Parathyroid adenoma (tissue), 2 donors: ENCODE measurements around the gene MED13L.

Experiments
- H2AFZ ChIP-seq: fragments of 300-600 bp; sonication (generic); one replicate; pipeline ENCODE4 v1.7.0; 2017; ENCODE audit warnings: antibody characterized with exemption, mild to moderate bottlenecking
- H3K27ac ChIP-seq: fragments of 300-600 bp; sonication (generic); one replicate; pipeline ENCODE4 v1.7.0; 2017
- H3K27me3 ChIP-seq: fragments of 300-600 bp; sonication (generic); one replicate; pipeline ENCODE4 v1.7.0; 2017; ENCODE audit warnings: low read length; ENCODE audit not compliant: control insufficient read depth, insufficient read depth
- H3K36me3 ChIP-seq: fragments of 300-600 bp; sonication (generic); one replicate; pipeline ENCODE4 v1.7.0; 2017; ENCODE audit warnings: low read length; ENCODE audit not compliant: control insufficient read depth, insufficient read depth
- H3K4me1 ChIP-seq: fragments of 300-600 bp; sonication (generic); one replicate; pipeline ENCODE4 v1.7.0; 2017; ENCODE audit warnings: control low read depth
- H3K4me2 ChIP-seq: fragments of 300-600 bp; sonication (generic); one replicate; pipeline ENCODE4 v1.7.0; 2017; ENCODE audit warnings: low read length
- H3K4me3 ChIP-seq: fragments of 300-600 bp; sonication (generic); one replicate; pipeline ENCODE4 v1.7.0; 2017; ENCODE audit warnings: low read depth, low read length
- H3K79me2 ChIP-seq: fragments of 300-600 bp; sonication (generic); one replicate; pipeline ENCODE4 v1.7.0; 2017; ENCODE audit warnings: control low read depth
- H3K9ac ChIP-seq: fragments of 300-600 bp; sonication (generic); one replicate; pipeline ENCODE4 v1.7.0; 2017; ENCODE audit warnings: mild to moderate bottlenecking
- H3K9me3 ChIP-seq: fragments of 300-600 bp; sonication (generic); one replicate; pipeline ENCODE4 v1.7.0; 2017; ENCODE audit warnings: low read length; ENCODE audit not compliant: control insufficient read depth
- CTCF ChIP-seq: fragments of 300-600 bp; sonication (generic); IDR thresholded peaks from one replicate; pipeline ENCODE4 v1.7.0; 2017; ENCODE audit warnings: antibody characterized with exemption, mild to moderate bottlenecking
- donor health status: primary hyperparathyroidism.

MED13L gene

DNA sequence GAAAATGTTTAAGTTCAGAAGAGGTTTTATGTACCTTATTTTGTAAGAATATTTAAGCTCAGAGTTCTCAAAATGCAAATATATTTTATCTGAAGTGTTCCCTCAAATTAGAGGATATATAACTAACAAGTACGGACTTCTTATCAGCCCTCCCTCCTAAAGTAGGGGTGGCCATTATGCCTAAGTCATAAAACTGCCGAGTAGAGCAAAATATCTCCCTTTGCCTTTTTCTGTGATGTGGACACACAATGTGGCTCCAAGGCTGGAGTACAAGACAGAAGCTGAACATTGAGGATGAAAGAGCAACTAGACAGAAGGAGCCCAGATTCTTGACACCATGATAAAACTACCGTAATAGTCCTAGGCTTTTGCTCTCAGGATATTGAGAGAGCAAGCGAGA, 120.9 kb downstream of the MED13L start:
- Histone ChIP-seq H3K36me3 (no peaks in the 10 kb centered on the region), H3K27me3 (no peaks in the 10 kb centered on the region), H3K4me3 (no peak overlapping the region), H3K9me3 (no peaks in the 10 kb centered on the region), H3K4me2 (no peak overlapping the region), H3K4me1 (peaks cover 15% of the 10 kb centered on the region), H3K27ac (no peak overlapping the region), H3K9ac (no peak overlapping the region), H3K79me2 (peaks cover 20% of the 10 kb centered on the region), H2AFZ (no peak overlapping the region)
- TF ChIP-seq CTCF: no peak

DNA sequence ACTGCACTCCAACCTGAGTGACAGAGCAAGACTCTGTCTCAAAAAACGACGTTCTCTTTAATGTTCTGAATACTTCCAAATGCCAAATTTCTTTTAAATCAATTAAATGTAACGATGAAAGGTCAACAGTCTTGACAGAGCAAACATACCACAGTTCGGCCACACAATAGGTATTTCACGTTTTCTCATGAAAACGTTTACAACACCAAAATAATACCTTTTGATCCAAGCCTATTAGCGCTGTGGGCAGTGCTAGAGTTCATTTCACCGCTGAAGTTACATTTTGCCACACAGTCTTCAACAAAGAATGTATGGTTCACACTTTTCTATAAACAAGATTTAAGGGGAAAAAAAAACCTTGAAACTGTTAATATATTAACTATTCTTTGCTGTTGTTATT, 122.1 kb downstream of the MED13L start:
- Histone ChIP-seq H3K4me1 (peaks cover 15% of the 10 kb centered on the region), H3K27ac (no peak overlapping the region), H3K9ac (no peak overlapping the region), H3K9me3 (no peaks in the 10 kb centered on the region), H2AFZ (no peak overlapping the region), H3K4me3 (no peak overlapping the region), H3K36me3 (no peaks in the 10 kb centered on the region), H3K27me3 (no peaks in the 10 kb centered on the region), H3K79me2 (peaks cover 20% of the 10 kb centered on the region), H3K4me2 (no peak overlapping the region)
- TF ChIP-seq CTCF: no peak

DNA sequence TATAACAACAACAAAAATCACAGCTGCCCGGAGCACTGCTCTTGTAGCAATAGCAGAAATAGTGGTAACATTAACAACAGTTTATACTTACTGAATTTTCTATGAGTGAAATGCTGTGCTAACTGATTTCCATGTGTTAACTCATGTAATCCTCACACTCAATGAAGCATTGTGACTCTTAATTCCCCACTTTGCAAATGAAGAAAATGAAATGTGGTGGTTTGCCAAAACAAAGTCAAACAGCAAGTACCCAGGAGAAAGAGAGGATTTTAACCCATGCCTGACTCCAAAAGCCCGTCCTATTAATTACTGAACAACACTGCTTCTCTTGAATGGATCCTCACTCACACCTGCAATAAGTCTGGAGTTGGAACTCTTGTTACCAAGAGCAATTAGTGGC, 123.5 kb downstream of the MED13L start:
- TF ChIP-seq CTCF: no peak
- no peak overlapping the region for H3K4me2 ChIP-seq
- peaks cover 21% of the 10 kb centered on the region for H3K79me2 ChIP-seq
- peaks cover 17% of the 10 kb centered on the region for H3K4me1 ChIP-seq
- no peaks in the 10 kb centered on the region for H3K9me3 ChIP-seq
- no peak overlapping the region for H2AFZ ChIP-seq
- no peak overlapping the region for H3K27ac ChIP-seq
- H3K4me3 ChIP-seq: no peak overlapping the region
- H3K9ac ChIP-seq: no peak overlapping the region
- no peaks in the 10 kb centered on the region for H3K36me3 ChIP-seq
- no peaks in the 10 kb centered on the region for H3K27me3 ChIP-seq

- Histone ChIP-seq H3K36me3 (no peaks in the 10 kb centered on the region), H3K9me3 (no peaks in the 10 kb centered on the region), H3K27me3 (no peaks in the 10 kb centered on the region), H3K4me3 (no peak overlapping the region), H3K27ac (no peak overlapping the region), H3K79me2 (peaks cover 23% of the 10 kb centered on the region), H3K4me1 (peaks cover 17% of the 10 kb centered on the region), H2AFZ (no peak overlapping the region), H3K4me2 (no peak overlapping the region), H3K9ac (no peak overlapping the region)
- TF ChIP-seq CTCF: no peak
Observed at GRCh38 chr12:116153113-116153512, 124.4 kb downstream of the MED13L start.

GRCh38 chr12:116152268-116152667, 125.2 kb downstream of the MED13L start:
- Histone ChIP-seq H3K27ac (no peak overlapping the region), H2AFZ (no peak overlapping the region), H3K9ac (no peak overlapping the region), H3K79me2 (peaks cover 18% of the 10 kb centered on the region), H3K36me3 (no peaks in the 10 kb centered on the region), H3K4me2 (no peak overlapping the region), H3K27me3 (no peaks in the 10 kb centered on the region), H3K4me3 (no peak overlapping the region), H3K4me1 (peaks cover 10% of the 10 kb centered on the region), H3K9me3 (no peaks in the 10 kb centered on the region)
- no peak for TF ChIP-seq CTCF
